ENCODE measurements around the gene PCDH10. TPM values are rescaled to one million over a fixed set of nuclear protein-coding genes. Genes with fewer than 3 reads are reported as not detected.
"Not testable (repeated sequence)": the region's sequence is repeated elsewhere in the genome, so short reads cannot be mapped to it uniquely, and the experiment has no call there.

PCDH10 gene
- total RNA-seq, 1 experiment from 2014 or later = not detected

- DNase-seq (ENCODE audit: low read depth) = no peak
Observed at GRCh38 chr4:133208694-133209285, 59.7 kb downstream of the PCDH10 start.

DNA sequence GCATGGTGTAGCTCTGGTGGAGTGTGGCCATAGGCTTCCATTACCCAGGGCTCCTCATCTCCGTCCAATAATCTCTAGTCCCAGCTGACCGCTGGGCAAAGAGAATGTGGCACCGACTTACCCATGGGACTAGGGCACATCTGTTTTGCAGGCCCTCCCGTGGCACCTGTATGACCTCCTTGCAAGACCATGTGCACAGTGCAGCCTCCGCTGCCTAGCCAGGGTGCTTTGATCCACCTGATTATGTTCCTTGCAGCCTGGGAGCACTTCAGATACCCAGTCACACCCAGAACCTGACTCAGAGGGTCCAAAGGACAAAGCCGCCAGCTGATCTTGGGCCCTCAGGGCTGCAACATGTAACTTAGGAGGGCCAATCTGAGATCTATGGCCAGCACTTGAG lies 84.8 kb downstream of the PCDH10 start:
- no peak for DNase-seq (ENCODE audit: low read depth)

- not testable (repeated sequence) for DNase-seq (ENCODE audit: low read depth)
Observed at GRCh38 chr4:133240451-133240850, 91.4 kb downstream of the PCDH10 start.

All from HT1080 (cell line).